ENCODE results near the gene CCDC33.

The CCDC33 gene

GRCh38 chr15:74233851-74234597 is 2.1 kb upstream of the CCDC33 start:
- no peak overlapping the region for H3K18ac ChIP-seq (ENCODE audit: low read length)
- H2BK5ac ChIP-seq (ENCODE audit: low read depth, low read length, poor library complexity) = no peak overlapping the region
- no peak for DNase-seq
- no peaks in the 10 kb centered on the region for H3K9me3 ChIP-seq (ENCODE audit: insufficient read depth, low read depth, low read length)
- H3K27ac ChIP-seq (ENCODE audit: low read depth, low read length) = no peak overlapping the region
- H3K4ac ChIP-seq (ENCODE audit: low read depth, low read length) = no peak overlapping the region
- H3K27me3 ChIP-seq (ENCODE audit: insufficient read depth, low read length) = no peaks in the 10 kb centered on the region
- no peak overlapping the region for H2AK5ac ChIP-seq (ENCODE audit: low read length)
- H4K12ac ChIP-seq (ENCODE audit: low read depth, low read length) = no peak overlapping the region
- no peaks in the 10 kb centered on the region for H3K4me1 ChIP-seq (ENCODE audit: control insufficient read depth in 1 of 2, insufficient read depth in 2 of 2, low read length in 2 of 2)
- no peak overlapping the region for H3K4me2 ChIP-seq (ENCODE audit: low read length)
- H3K9ac ChIP-seq (ENCODE audit: low read length) = no peak overlapping the region
- H2BK12ac ChIP-seq (ENCODE audit: low read length) = no peak overlapping the region
- H4K8ac ChIP-seq (ENCODE audit: low read depth, low read length) = no peak overlapping the region
- no peaks in the 10 kb centered on the region for H3K36me3 ChIP-seq (ENCODE audit: control insufficient read depth in 1 of 2, insufficient read depth in 2 of 2, low read length in 2 of 2)
- H3K79me1 ChIP-seq (ENCODE audit: low read length) = no peaks in the 10 kb centered on the region
- no peak overlapping the region for H2BK120ac ChIP-seq (ENCODE audit: insufficient read depth, low read length, poor library complexity)
- no CpG with 5 or more reads among the region's 3 CpGs for WGBS (ENCODE audit: extremely low coverage, insufficient coverage, insufficient read length)
- H4K91ac ChIP-seq (ENCODE audit: low read depth, low read length) = no peak overlapping the region
- H3K23ac ChIP-seq (ENCODE audit: low read length) = no peak overlapping the region
- H3K14ac ChIP-seq (ENCODE audit: low read length) = no peak overlapping the region
- H3K4me3 ChIP-seq (ENCODE audit: low read depth, low read length) = no peak overlapping the region
- H2AFZ ChIP-seq (ENCODE audit: insufficient read depth, low read length, poor library complexity) = no peak overlapping the region
- no peaks in the 10 kb centered on the region for H3K79me2 ChIP-seq (ENCODE audit: control insufficient read depth, insufficient read depth, low read length, poor library complexity)

- H2AFZ ChIP-seq (ENCODE audit: insufficient read depth, low read length, poor library complexity) = no peak overlapping the region
- H3K27ac ChIP-seq (ENCODE audit: low read depth, low read length) = no peak overlapping the region
- H2BK5ac ChIP-seq (ENCODE audit: low read depth, low read length, poor library complexity) = no peak overlapping the region
- WGBS (ENCODE audit: extremely low coverage, insufficient coverage, insufficient read length) = no CpG with 5 or more reads among the region's 9 CpGs
- no peak overlapping the region for H3K4me3 ChIP-seq (ENCODE audit: low read depth, low read length)
- H3K4me2 ChIP-seq (ENCODE audit: low read length) = no peak overlapping the region
- no peak overlapping the region for H2BK12ac ChIP-seq (ENCODE audit: low read length)
- H3K4me1 ChIP-seq (ENCODE audit: control insufficient read depth in 1 of 2, insufficient read depth in 2 of 2, low read length in 2 of 2) = no peaks in the 10 kb centered on the region
- no peak overlapping the region for H2AK5ac ChIP-seq (ENCODE audit: low read length)
- H4K91ac ChIP-seq (ENCODE audit: low read depth, low read length) = no peak overlapping the region
- no peak overlapping the region for H3K23ac ChIP-seq (ENCODE audit: low read length)
- H2BK120ac ChIP-seq (ENCODE audit: insufficient read depth, low read length, poor library complexity) = no peak overlapping the region
- no peak for DNase-seq
- H3K4ac ChIP-seq (ENCODE audit: low read depth, low read length) = no peak overlapping the region
- H3K27me3 ChIP-seq (ENCODE audit: insufficient read depth, low read length) = no peaks in the 10 kb centered on the region
- H3K9ac ChIP-seq (ENCODE audit: low read length) = no peak overlapping the region
- no peaks in the 10 kb centered on the region for H3K79me1 ChIP-seq (ENCODE audit: low read length)
- H3K36me3 ChIP-seq (ENCODE audit: control insufficient read depth in 1 of 2, insufficient read depth in 2 of 2, low read length in 2 of 2) = no peaks in the 10 kb centered on the region
- H3K18ac ChIP-seq (ENCODE audit: low read length) = no peak overlapping the region
- no peaks in the 10 kb centered on the region for H3K9me3 ChIP-seq (ENCODE audit: insufficient read depth, low read depth, low read length)
- H3K79me2 ChIP-seq (ENCODE audit: control insufficient read depth, insufficient read depth, low read length, poor library complexity) = no peaks in the 10 kb centered on the region
- no peak overlapping the region for H3K14ac ChIP-seq (ENCODE audit: low read length)
- H4K8ac ChIP-seq (ENCODE audit: low read depth, low read length) = no peak overlapping the region
- no peak overlapping the region for H4K12ac ChIP-seq (ENCODE audit: low read depth, low read length)
Observed at GRCh38 chr15:74234598-74234875, 1.6 kb upstream of the CCDC33 start.

GRCh38 chr15:74239051-74239705 is 3.1 kb downstream of the CCDC33 start:
- H3K4me3 ChIP-seq (ENCODE audit: low read depth, low read length) = no peak overlapping the region
- H3K79me1 ChIP-seq (ENCODE audit: low read length) = no peaks in the 10 kb centered on the region
- H3K79me2 ChIP-seq (ENCODE audit: control insufficient read depth, insufficient read depth, low read length, poor library complexity) = no peaks in the 10 kb centered on the region
- no peak overlapping the region for H4K91ac ChIP-seq (ENCODE audit: low read depth, low read length)
- no peak overlapping the region for H3K27ac ChIP-seq (ENCODE audit: low read depth, low read length)
- no peak overlapping the region for H2AK5ac ChIP-seq (ENCODE audit: low read length)
- no peak overlapping the region for H3K9ac ChIP-seq (ENCODE audit: low read length)
- no peak overlapping the region for H3K4ac ChIP-seq (ENCODE audit: low read depth, low read length)
- no peak overlapping the region for H2BK120ac ChIP-seq (ENCODE audit: insufficient read depth, low read length, poor library complexity)
- H2BK12ac ChIP-seq (ENCODE audit: low read length) = no peak overlapping the region
- H3K36me3 ChIP-seq (ENCODE audit: control insufficient read depth in 1 of 2, insufficient read depth in 2 of 2, low read length in 2 of 2) = no peaks in the 10 kb centered on the region
- no peaks in the 10 kb centered on the region for H3K27me3 ChIP-seq (ENCODE audit: insufficient read depth, low read length)
- H4K8ac ChIP-seq (ENCODE audit: low read depth, low read length) = no peak overlapping the region
- no peak overlapping the region for H3K14ac ChIP-seq (ENCODE audit: low read length)
- H4K12ac ChIP-seq (ENCODE audit: low read depth, low read length) = no peak overlapping the region
- no peak overlapping the region for H3K18ac ChIP-seq (ENCODE audit: low read length)
- no peak overlapping the region for H3K23ac ChIP-seq (ENCODE audit: low read length)
- DNase-seq = no peak
- no peak overlapping the region for H2AFZ ChIP-seq (ENCODE audit: insufficient read depth, low read length, poor library complexity)
- H3K4me1 ChIP-seq (ENCODE audit: control insufficient read depth in 1 of 2, insufficient read depth in 2 of 2, low read length in 2 of 2) = peaks cover 7% of the 10 kb centered on the region in 2 experiments
- no CpG with 5 or more reads among the region's 6 CpGs for WGBS (ENCODE audit: extremely low coverage, insufficient coverage, insufficient read length)
- no peak overlapping the region for H3K4me2 ChIP-seq (ENCODE audit: low read length)
- no peak overlapping the region for H2BK5ac ChIP-seq (ENCODE audit: low read depth, low read length, poor library complexity)
- H3K9me3 ChIP-seq (ENCODE audit: insufficient read depth, low read depth, low read length) = peaks cover 3% of the 10 kb centered on the region

- no peak overlapping the region for H2BK120ac ChIP-seq (ENCODE audit: insufficient read depth, low read length, poor library complexity)
- H3K27me3 ChIP-seq (ENCODE audit: insufficient read depth, low read length) = peaks cover 3% of the 10 kb centered on the region
- no peak overlapping the region for H3K4me2 ChIP-seq (ENCODE audit: low read length)
- peaks cover 3% of the 10 kb centered on the region for H3K9me3 ChIP-seq (ENCODE audit: insufficient read depth, low read depth, low read length)
- no peaks in the 10 kb centered on the region for H3K79me2 ChIP-seq (ENCODE audit: control insufficient read depth, insufficient read depth, low read length, poor library complexity)
- no peak overlapping the region for H3K4ac ChIP-seq (ENCODE audit: low read depth, low read length)
- H4K8ac ChIP-seq (ENCODE audit: low read depth, low read length) = no peak overlapping the region
- no peak overlapping the region for H3K18ac ChIP-seq (ENCODE audit: low read length)
- no CpG with 5 or more reads among the region's 5 CpGs for WGBS (ENCODE audit: extremely low coverage, insufficient coverage, insufficient read length)
- H3K14ac ChIP-seq (ENCODE audit: low read length) = no peak overlapping the region
- no peak overlapping the region for H3K9ac ChIP-seq (ENCODE audit: low read length)
- H3K27ac ChIP-seq (ENCODE audit: low read depth, low read length) = no peak overlapping the region
- H2AFZ ChIP-seq (ENCODE audit: insufficient read depth, low read length, poor library complexity) = no peak overlapping the region
- no peak overlapping the region for H2AK5ac ChIP-seq (ENCODE audit: low read length)
- no peak overlapping the region for H2BK5ac ChIP-seq (ENCODE audit: low read depth, low read length, poor library complexity)
- no peak overlapping the region for H3K4me3 ChIP-seq (ENCODE audit: low read depth, low read length)
- no peaks in the 10 kb centered on the region for H3K79me1 ChIP-seq (ENCODE audit: low read length)
- peak in 1 of 2 donors; percentile 11 for DNase-seq
- H4K91ac ChIP-seq (ENCODE audit: low read depth, low read length) = no peak overlapping the region
- peaks cover 7% of the 10 kb centered on the region in 2 experiments for H3K4me1 ChIP-seq (ENCODE audit: control insufficient read depth in 1 of 2, insufficient read depth in 2 of 2, low read length in 2 of 2)
- no peak overlapping the region for H4K12ac ChIP-seq (ENCODE audit: low read depth, low read length)
- no peaks in the 10 kb centered on the region for H3K36me3 ChIP-seq (ENCODE audit: control insufficient read depth in 1 of 2, insufficient read depth in 2 of 2, low read length in 2 of 2)
- H3K23ac ChIP-seq (ENCODE audit: low read length) = no peak overlapping the region
- no peak overlapping the region for H2BK12ac ChIP-seq (ENCODE audit: low read length)
Observed at GRCh38 chr15:74240002-74240568, 4.0 kb downstream of the CCDC33 start.
